MM.1S (cell line): ENCODE measurements around the gene GCSAM.

ENCODE experiments used
- EZH2 ChIP-seq: fragments of 300-600 bp; sonication (generic); optimal IDR thresholded peaks from 2 replicates; pipeline ENCODE3; 2017; ENCODE audit warnings: low read depth, mild to moderate bottlenecking, antibody characterized with exemption, low read length, mixed read lengths
- TF ChIP-seq, protein P1 (sequence below): fragments of 300-600 bp; sonication (generic); IDR thresholded peaks from 2 replicates; pipeline ENCODE4 v1.5.1; 2016; ENCODE audit warnings: antibody characterized with exemption, low read length, mixed read lengths

DNA sequence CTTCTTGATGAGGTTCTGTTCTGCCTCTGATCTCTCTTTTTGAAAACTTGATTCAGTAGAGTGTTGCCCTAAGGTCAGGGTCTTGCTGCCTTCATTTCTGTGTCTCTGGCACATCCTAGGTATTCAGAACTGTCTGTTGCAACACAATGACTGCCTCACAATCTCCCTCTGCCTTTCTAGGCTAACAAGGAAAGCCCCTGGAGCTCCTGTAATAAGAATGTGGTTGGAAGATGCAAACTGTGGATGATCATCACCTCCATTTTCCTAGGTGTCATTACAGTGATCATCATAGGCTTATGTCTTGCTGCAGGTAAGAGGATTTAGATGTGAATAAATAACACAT is 39.9 kb downstream of the GCSAM start:
- TF ChIP-seq, protein P1, sequence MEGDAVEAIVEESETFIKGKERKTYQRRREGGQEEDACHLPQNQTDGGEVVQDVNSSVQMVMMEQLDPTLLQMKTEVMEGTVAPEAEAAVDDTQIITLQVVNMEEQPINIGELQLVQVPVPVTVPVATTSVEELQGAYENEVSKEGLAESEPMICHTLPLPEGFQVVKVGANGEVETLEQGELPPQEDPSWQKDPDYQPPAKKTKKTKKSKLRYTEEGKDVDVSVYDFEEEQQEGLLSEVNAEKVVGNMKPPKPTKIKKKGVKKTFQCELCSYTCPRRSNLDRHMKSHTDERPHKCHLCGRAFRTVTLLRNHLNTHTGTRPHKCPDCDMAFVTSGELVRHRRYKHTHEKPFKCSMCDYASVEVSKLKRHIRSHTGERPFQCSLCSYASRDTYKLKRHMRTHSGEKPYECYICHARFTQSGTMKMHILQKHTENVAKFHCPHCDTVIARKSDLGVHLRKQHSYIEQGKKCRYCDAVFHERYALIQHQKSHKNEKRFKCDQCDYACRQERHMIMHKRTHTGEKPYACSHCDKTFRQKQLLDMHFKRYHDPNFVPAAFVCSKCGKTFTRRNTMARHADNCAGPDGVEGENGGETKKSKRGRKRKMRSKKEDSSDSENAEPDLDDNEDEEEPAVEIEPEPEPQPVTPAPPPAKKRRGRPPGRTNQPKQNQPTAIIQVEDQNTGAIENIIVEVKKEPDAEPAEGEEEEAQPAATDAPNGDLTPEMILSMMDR: no peak
- TF ChIP-seq EZH2: no peak
